Mesendoderm (in vitro differentiated cells): ENCODE measurements around the gene NSFL1C. TPM values are rescaled to one million over a fixed set of nuclear protein-coding genes. Genes with fewer than 3 reads are reported as not detected.
A peak's percentile ranks its signal among the peaks of the same experiment; 100 is the strongest.

Experiments used
- DNase-seq: peaks from one replicate; pipeline ENCODE4 v3.0.0; 2013
- H2AK5ac ChIP-seq: 2 replicates; pipeline ENCODE4 v1.6.1; 2013; ENCODE audit warnings: low read length, inconsistent platforms
- H2BK120ac ChIP-seq: 2 replicates; pipeline ENCODE4 v1.6.1; 2013; ENCODE audit warnings: low read depth, mild to moderate bottlenecking, low read length, moderate library complexity, mixed read lengths
- H2BK15ac ChIP-seq: replicated peaks from 2 replicates; pipeline ENCODE4 v1.6.1; 2013; ENCODE audit warnings: low read depth, mild to moderate bottlenecking, moderate library complexity
- H2BK5ac ChIP-seq: 2 replicates; pipeline ENCODE4 v1.6.1; 2013; ENCODE audit warnings: low read length, inconsistent platforms
- H3K18ac ChIP-seq: 2 replicates; pipeline ENCODE4 v1.6.1; 2013; ENCODE audit warnings: mild to moderate bottlenecking, low read length, mixed read lengths
- H3K23ac ChIP-seq: one replicate; pipeline ENCODE4 v1.6.1; 2013; ENCODE audit warnings: low read length
- H3K27ac ChIP-seq: 2 replicates; pipeline ENCODE4 v1.5.1; 2013; ENCODE audit warnings: low read depth, mild to moderate bottlenecking, inconsistent platforms, low read length, moderate library complexity
- H3K27me3 ChIP-seq: 2 replicates; pipeline ENCODE4 v1.6.1; 2013; ENCODE audit warnings: low read length, control low read depth, mild to moderate bottlenecking, inconsistent platforms; ENCODE audit not compliant: insufficient read depth, poor library complexity
- H3K36me3 ChIP-seq: 2 replicates; pipeline ENCODE4 v1.6.1; 2013; ENCODE audit warnings: low read length, inconsistent platforms; ENCODE audit not compliant: control insufficient read depth, insufficient read depth
- H3K4ac ChIP-seq: one replicate; pipeline ENCODE4 v1.6.1; 2013; ENCODE audit warnings: low read depth, mild to moderate bottlenecking, low read length, moderate library complexity
- H3K4me1 ChIP-seq: 2 replicates; pipeline ENCODE4 v1.6.1; 2013; ENCODE audit warnings: low read depth, low read length, inconsistent platforms; ENCODE audit not compliant: control insufficient read depth
- H3K4me2 ChIP-seq: 2 replicates; pipeline ENCODE4 v1.6.1; 2013; ENCODE audit warnings: low read length
- H3K4me3 ChIP-seq: 2 replicates; pipeline ENCODE4 v1.5.1; 2013; ENCODE audit warnings: mild to moderate bottlenecking, low read length
- H3K56ac ChIP-seq: one replicate; pipeline ENCODE4 v1.6.1; 2013; ENCODE audit warnings: low read length
- H3K79me1 ChIP-seq: 2 replicates; pipeline ENCODE4 v1.6.1; 2013; ENCODE audit warnings: low read length, inconsistent platforms
- H3K79me2 ChIP-seq: 2 replicates; pipeline ENCODE4 v1.6.1; 2013; ENCODE audit warnings: mild to moderate bottlenecking, low read length; ENCODE audit not compliant: control insufficient read depth, insufficient read depth
- H3K9ac ChIP-seq: 2 replicates; pipeline ENCODE4 v1.6.1; 2013; ENCODE audit warnings: low read length, inconsistent platforms
- H4K5ac ChIP-seq: one replicate; pipeline ENCODE4 v1.6.1; 2013; ENCODE audit warnings: low read length
- H4K8ac ChIP-seq: one replicate; pipeline ENCODE4 v1.6.1; 2013; ENCODE audit warnings: low read depth, mild to moderate bottlenecking, control low read depth, low read length, moderate library complexity
- WGBS: extraction: QIAGEN DNeasy Blood & Tissue Kit; methylation state at CpG from one replicate; pipeline ENCODE4 v1.1.7; 2013; ENCODE audit warnings: low lambda C conversion rate, missing lambda C conversion rate; ENCODE audit not compliant: insufficient coverage; ENCODE audit errors: extremely low coverage; 5-methylcytosine and 5-hydroxymethylcytosine counted together
- polyA plus RNA-seq, 2 experiments: library from polyadenylated mRNA; stranded (reverse); fragments of 200-250 nt; gene quantifications; one replicate each; pipeline ENCODE4 v1.2.3, GENCODE V29; 2013

NSFL1C gene
- polyA plus RNA-seq (2013, experiment 1 of 2), result 67.6 TPM
- polyA plus RNA-seq (2013, experiment 2 of 2), result 66.4 TPM

- no peak within 1 kb of the TSS for H2BK120ac ChIP-seq
- peak within 1 kb of the TSS; percentile 85 for H3K18ac ChIP-seq
- no peak within 1 kb of the TSS for H4K8ac ChIP-seq
- H3K27ac ChIP-seq, result no peak within 1 kb of the TSS
- peak within 1 kb of the TSS; percentile 93 for H3K9ac ChIP-seq
- WGBS, result no CpG with 5 or more reads among the region's 104 CpGs
- H2AK5ac ChIP-seq, result no peak within 1 kb of the TSS
- H2BK15ac ChIP-seq, result no peak within 1 kb of the TSS
- no peak within 1 kb of the TSS for H3K4ac ChIP-seq
- peaks cover 20% of the 10 kb centered on the region for H3K79me2 ChIP-seq
- peak; percentile 95 for DNase-seq
- H4K5ac ChIP-seq, result no peak within 1 kb of the TSS
- peak within 1 kb of the TSS; percentile 60 for H3K23ac ChIP-seq
- H3K4me2 ChIP-seq, result peak within 1 kb of the TSS; percentile 22
- H2BK5ac ChIP-seq, result no peak within 1 kb of the TSS
- H3K4me1 ChIP-seq, result no peaks in the 10 kb centered on the region
- no peaks in the 10 kb centered on the region for H3K27me3 ChIP-seq
- peaks cover 24% of the 10 kb centered on the region for H3K79me1 ChIP-seq
- H3K36me3 ChIP-seq, result peaks cover 2% of the 10 kb centered on the region
- peak within 1 kb of the TSS; percentile 94 for H3K4me3 ChIP-seq
- H3K56ac ChIP-seq, result peak within 1 kb of the TSS; percentile 97
Observed at GRCh38 chr20:1466211-1467081, at the start of gene NSFL1C. Gene NSFL1C (minus strand): TSS chr20:1466849. CDS start chr20:1466824, 25 bp downstream.

- Histone ChIP-seq H2BK15ac (no peak overlapping the region), H3K36me3 (no peaks in the 10 kb centered on the region), H3K4ac (no peak overlapping the region), H3K56ac (no peak overlapping the region), H3K79me1 (no peaks in the 10 kb centered on the region), H3K9ac (no peak overlapping the region), H2BK120ac (no peak overlapping the region), H4K8ac (no peak overlapping the region), H3K4me3 (no peak overlapping the region), H3K27me3 (no peaks in the 10 kb centered on the region), H3K4me2 (no peak overlapping the region), H3K4me1 (no peaks in the 10 kb centered on the region), H2AK5ac (no peak overlapping the region), H3K18ac (no peak overlapping the region), H3K79me2 (no peaks in the 10 kb centered on the region), H2BK5ac (no peak overlapping the region), H4K5ac (no peak overlapping the region), H3K27ac (no peak overlapping the region), H3K23ac (peak overlapping the region; percentile 6)
- no CpG with 5 or more reads among the region's 1 CpG for WGBS
- no peak for DNase-seq
Observed at GRCh38 chr20:1513801-1514200, 47.2 kb upstream of the NSFL1C start.

- no peaks in the 10 kb centered on the region for H3K36me3 ChIP-seq
- H3K79me1 ChIP-seq, result no peaks in the 10 kb centered on the region
- H3K4me3 ChIP-seq, result no peak overlapping the region
- no peak overlapping the region for H2AK5ac ChIP-seq
- no peaks in the 10 kb centered on the region for H3K4me1 ChIP-seq
- H4K8ac ChIP-seq, result no peak overlapping the region
- WGBS, result no CpG with 5 or more reads among the region's 9 CpGs
- no peaks in the 10 kb centered on the region for H3K79me2 ChIP-seq
- H2BK5ac ChIP-seq, result no peak overlapping the region
- no peaks in the 10 kb centered on the region for H3K27me3 ChIP-seq
- H3K56ac ChIP-seq, result no peak overlapping the region
- H3K4me2 ChIP-seq, result no peak overlapping the region
- no peak overlapping the region for H3K18ac ChIP-seq
- no peak overlapping the region for H3K23ac ChIP-seq
- no peak overlapping the region for H3K27ac ChIP-seq
- no peak overlapping the region for H3K9ac ChIP-seq
- H2BK15ac ChIP-seq, result no peak overlapping the region
- H2BK120ac ChIP-seq, result no peak overlapping the region
- H3K4ac ChIP-seq, result no peak overlapping the region
- DNase-seq, result peak; percentile 22
- no peak overlapping the region for H4K5ac ChIP-seq
Observed at GRCh38 chr20:1509237-1509636, 42.6 kb upstream of the NSFL1C start.

GRCh38 chr20:1508574-1508973, 41.9 kb upstream of the NSFL1C start:
- Histone ChIP-seq H3K4ac (no peak overlapping the region), H3K9ac (no peak overlapping the region), H3K27ac (no peak overlapping the region), H4K8ac (no peak overlapping the region), H3K79me2 (no peaks in the 10 kb centered on the region), H3K4me3 (no peak overlapping the region), H2BK120ac (no peak overlapping the region), H3K27me3 (no peaks in the 10 kb centered on the region), H3K23ac (no peak overlapping the region), H2AK5ac (no peak overlapping the region), H3K4me1 (no peaks in the 10 kb centered on the region), H3K79me1 (no peaks in the 10 kb centered on the region), H3K56ac (no peak overlapping the region), H2BK15ac (no peak overlapping the region), H3K18ac (no peak overlapping the region), H4K5ac (no peak overlapping the region), H3K36me3 (no peaks in the 10 kb centered on the region), H3K4me2 (no peak overlapping the region), H2BK5ac (no peak overlapping the region)
- DNase-seq, result no peak

GRCh38 chr20:1507276-1507675, 40.6 kb upstream of the NSFL1C start:
- Histone ChIP-seq H2AK5ac (no peak overlapping the region), H3K56ac (no peak overlapping the region), H3K4ac (no peak overlapping the region), H3K4me3 (no peak overlapping the region), H3K79me1 (no peaks in the 10 kb centered on the region), H3K4me2 (no peak overlapping the region), H2BK120ac (no peak overlapping the region), H3K36me3 (no peaks in the 10 kb centered on the region), H3K79me2 (no peaks in the 10 kb centered on the region), H3K18ac (no peak overlapping the region), H3K27me3 (no peaks in the 10 kb centered on the region), H3K27ac (no peak overlapping the region), H3K23ac (no peak overlapping the region), H4K8ac (no peak overlapping the region), H3K4me1 (no peaks in the 10 kb centered on the region), H2BK15ac (no peak overlapping the region), H2BK5ac (no peak overlapping the region), H3K9ac (no peak overlapping the region), H4K5ac (no peak overlapping the region)
- DNase-seq, result no peak
- WGBS, result no CpG with 5 or more reads among the region's 3 CpGs

GRCh38 chr20:1505871-1506270, 39.2 kb upstream of the NSFL1C start:
- H3K27me3 ChIP-seq, result no peaks in the 10 kb centered on the region
- no peak overlapping the region for H3K9ac ChIP-seq
- no peak overlapping the region for H4K8ac ChIP-seq
- no peak overlapping the region for H2BK5ac ChIP-seq
- no peaks in the 10 kb centered on the region for H3K4me1 ChIP-seq
- H2AK5ac ChIP-seq, result no peak overlapping the region
- no peak overlapping the region for H2BK15ac ChIP-seq
- no peak overlapping the region for H3K56ac ChIP-seq
- no peaks in the 10 kb centered on the region for H3K36me3 ChIP-seq
- no CpG with 5 or more reads among the region's 1 CpG for WGBS
- DNase-seq, result no peak
- no peak overlapping the region for H2BK120ac ChIP-seq
- no peak overlapping the region for H3K4me3 ChIP-seq
- no peak overlapping the region for H3K18ac ChIP-seq
- no peak overlapping the region for H3K4me2 ChIP-seq
- no peaks in the 10 kb centered on the region for H3K79me2 ChIP-seq
- no peak overlapping the region for H4K5ac ChIP-seq
- H3K4ac ChIP-seq, result no peak overlapping the region
- no peaks in the 10 kb centered on the region for H3K79me1 ChIP-seq
- no peak overlapping the region for H3K23ac ChIP-seq
- no peak overlapping the region for H3K27ac ChIP-seq
